ENCODE measurements around the gene FBXW8. TPM values are rescaled to one million over a fixed set of nuclear protein-coding genes. Genes with fewer than 3 reads are reported as not detected.

Gene FBXW8
- total RNA-seq, 2 donors from 2014 or later = 10.0 to 10.4 TPM

GRCh38 chr12:116959845-116960514 lies 49.2 kb downstream of the FBXW8 start:
- H3K4me3 Mint-ChIP-seq = peak overlapping the region in 1 of 2 donors; percentile 74
- no peaks in the 10 kb centered on the region for H3K27me3 Mint-ChIP-seq (ENCODE audit: low read depth)
- DNase-seq (peak; percentile 75 to 76), ATAC-seq (replicated peaks in 1 of 2) (peak; percentile 87 to 92)
- peaks cover 0 to 1% of the 10 kb centered on the region in 2 donors for H3K36me3 Mint-ChIP-seq (ENCODE audit: insufficient read depth in 2 of 2)
- H3K9me3 Mint-ChIP-seq = no peaks in the 10 kb centered on the region
- H3K27ac Mint-ChIP-seq = peak overlapping the region; percentile 75
- peaks cover 53% of the 10 kb centered on the region for H3K4me1 Mint-ChIP-seq (ENCODE audit: low read depth)

- Mint-ChIP-seq H3K4me1 (ENCODE audit: low read depth) (peaks cover 53% of the 10 kb centered on the region), H3K27ac (no peak overlapping the region), H3K27me3 (ENCODE audit: low read depth) (no peaks in the 10 kb centered on the region), H3K36me3 (ENCODE audit: insufficient read depth in 2 of 2) (peaks cover 0 to 1% of the 10 kb centered on the region in 2 donors), H3K4me3 (peak overlapping the region; percentile 0 to 21), H3K9me3 (no peaks in the 10 kb centered on the region)
- DNase-seq (peak in 1 of 2 donors; percentile 4), ATAC-seq (replicated peaks in 1 of 2) (peak; percentile 22 to 25)
These were observed 51.4 kb downstream of the FBXW8 start for GRCh38 chr12:116962197-116962596.

- Mint-ChIP-seq H3K4me1 (ENCODE audit: low read depth) (peaks cover 53% of the 10 kb centered on the region), H3K27me3 (ENCODE audit: low read depth) (no peaks in the 10 kb centered on the region), H3K9me3 (no peaks in the 10 kb centered on the region), H3K27ac (no peak overlapping the region), H3K36me3 (ENCODE audit: insufficient read depth in 2 of 2) (peaks cover 0 to 1% of the 10 kb centered on the region in 2 donors), H3K4me3 (peak overlapping the region in 1 of 2 donors; percentile 0)
- DNase-seq (no peak), ATAC-seq (replicated peaks in 1 of 2) (no peak)
These were observed 52.1 kb downstream of the FBXW8 start for GRCh38 chr12:116962783-116963356.

GRCh38 chr12:116964054-116965050 lies 53.6 kb downstream of the FBXW8 start:
- no peaks in the 10 kb centered on the region for H3K27me3 Mint-ChIP-seq (ENCODE audit: low read depth)
- ATAC-seq (replicated peaks in 1 of 2) (no peak), DNase-seq (no peak)
- peaks cover 0 to 1% of the 10 kb centered on the region in 2 donors for H3K36me3 Mint-ChIP-seq (ENCODE audit: insufficient read depth in 2 of 2)
- no peaks in the 10 kb centered on the region for H3K9me3 Mint-ChIP-seq
- H3K4me3 Mint-ChIP-seq = no peak overlapping the region
- H3K27ac Mint-ChIP-seq = no peak overlapping the region
- peaks cover 39% of the 10 kb centered on the region for H3K4me1 Mint-ChIP-seq (ENCODE audit: low read depth)

GRCh38 chr12:116968986-116969385 lies 58.2 kb downstream of the FBXW8 start:
- DNase-seq (no peak), ATAC-seq (replicated peaks in 1 of 2) (no peak)
- Mint-ChIP-seq H3K9me3 (no peaks in the 10 kb centered on the region), H3K27ac (no peak overlapping the region), H3K4me3 (no peak overlapping the region), H3K4me1 (ENCODE audit: low read depth) (no peaks in the 10 kb centered on the region), H3K27me3 (ENCODE audit: low read depth) (no peaks in the 10 kb centered on the region), H3K36me3 (ENCODE audit: insufficient read depth in 2 of 2) (no peaks in the 10 kb centered on the region)

- no peak for ATAC-seq (replicated peaks in 1 of 2)
- Mint-ChIP-seq H3K36me3 (ENCODE audit: insufficient read depth in 2 of 2) (no peaks in the 10 kb centered on the region), H3K27ac (no peak overlapping the region), H3K27me3 (ENCODE audit: low read depth) (no peaks in the 10 kb centered on the region), H3K4me3 (no peak overlapping the region), H3K4me1 (ENCODE audit: low read depth) (no peaks in the 10 kb centered on the region), H3K9me3 (no peaks in the 10 kb centered on the region)
- no peak for DNase-seq
These were observed 59.1 kb downstream of the FBXW8 start for GRCh38 chr12:116969615-116970585.

- H3K27ac Mint-ChIP-seq = no peak overlapping the region
- ATAC-seq (replicated peaks in 1 of 2) (no peak), DNase-seq (no peak)
- H3K4me3 Mint-ChIP-seq = no peak overlapping the region
- no peaks in the 10 kb centered on the region for H3K4me1 Mint-ChIP-seq (ENCODE audit: low read depth)
- no peaks in the 10 kb centered on the region for H3K36me3 Mint-ChIP-seq (ENCODE audit: insufficient read depth in 2 of 2)
- H3K9me3 Mint-ChIP-seq = no peaks in the 10 kb centered on the region
- no peaks in the 10 kb centered on the region for H3K27me3 Mint-ChIP-seq (ENCODE audit: low read depth)
These were observed 60.5 kb downstream of the FBXW8 start for GRCh38 chr12:116971222-116971621.

GRCh38 chr12:116975779-116976393 lies 65.1 kb downstream of the FBXW8 start:
- ATAC-seq (replicated peaks in 1 of 2) (no peak), DNase-seq (no peak)
- Mint-ChIP-seq H3K4me3 (no peak overlapping the region), H3K27me3 (ENCODE audit: low read depth) (no peaks in the 10 kb centered on the region), H3K27ac (no peak overlapping the region), H3K9me3 (no peaks in the 10 kb centered on the region), H3K4me1 (ENCODE audit: low read depth) (no peaks in the 10 kb centered on the region), H3K36me3 (ENCODE audit: insufficient read depth in 2 of 2) (no peaks in the 10 kb centered on the region)

GRCh38 chr12:116977465-116978380 lies 67.0 kb downstream of the FBXW8 start:
- ATAC-seq (replicated peaks in 1 of 2) = no peak

GRCh38 chr12:116978791-116979508 lies 68.2 kb downstream of the FBXW8 start:
- H3K9me3 Mint-ChIP-seq = no peaks in the 10 kb centered on the region
- ATAC-seq (replicated peaks in 1 of 2) = no peak
- no peak overlapping the region for H3K4me3 Mint-ChIP-seq
- no peak for DNase-seq
- no peaks in the 10 kb centered on the region for H3K36me3 Mint-ChIP-seq (ENCODE audit: insufficient read depth in 2 of 2)
- H3K27ac Mint-ChIP-seq = no peak overlapping the region
- H3K4me1 Mint-ChIP-seq (ENCODE audit: low read depth) = no peaks in the 10 kb centered on the region
- no peaks in the 10 kb centered on the region for H3K27me3 Mint-ChIP-seq (ENCODE audit: low read depth)

More at GRCh38 chr12:116977465-116978380, 67.0 kb downstream of the FBXW8 start:
- Mint-ChIP-seq H3K27me3 (ENCODE audit: low read depth) (no peaks in the 10 kb centered on the region), H3K9me3 (no peaks in the 10 kb centered on the region), H3K27ac (no peak overlapping the region), H3K4me1 (ENCODE audit: low read depth) (no peaks in the 10 kb centered on the region), H3K36me3 (ENCODE audit: insufficient read depth in 2 of 2) (no peaks in the 10 kb centered on the region), H3K4me3 (no peak overlapping the region)
- DNase-seq = no peak

- Mint-ChIP-seq H3K36me3 (ENCODE audit: insufficient read depth in 2 of 2) (no peaks in the 10 kb centered on the region), H3K4me3 (no peak overlapping the region), H3K4me1 (ENCODE audit: low read depth) (no peaks in the 10 kb centered on the region), H3K27me3 (ENCODE audit: low read depth) (no peaks in the 10 kb centered on the region), H3K27ac (no peak overlapping the region), H3K9me3 (no peaks in the 10 kb centered on the region)
- DNase-seq = no peak
- no peak for ATAC-seq (replicated peaks in 1 of 2)
These were observed 69.3 kb downstream of the FBXW8 start for GRCh38 chr12:116980083-116980482.

All from activated T-cell treated with anti-CD3 and anti-CD28 coated beads, Interleukin-2, amount 50 U/mL, for 72 hours (primary cell).